ENCODE results near the gene ICAM4.

ICAM4 gene

DNA sequence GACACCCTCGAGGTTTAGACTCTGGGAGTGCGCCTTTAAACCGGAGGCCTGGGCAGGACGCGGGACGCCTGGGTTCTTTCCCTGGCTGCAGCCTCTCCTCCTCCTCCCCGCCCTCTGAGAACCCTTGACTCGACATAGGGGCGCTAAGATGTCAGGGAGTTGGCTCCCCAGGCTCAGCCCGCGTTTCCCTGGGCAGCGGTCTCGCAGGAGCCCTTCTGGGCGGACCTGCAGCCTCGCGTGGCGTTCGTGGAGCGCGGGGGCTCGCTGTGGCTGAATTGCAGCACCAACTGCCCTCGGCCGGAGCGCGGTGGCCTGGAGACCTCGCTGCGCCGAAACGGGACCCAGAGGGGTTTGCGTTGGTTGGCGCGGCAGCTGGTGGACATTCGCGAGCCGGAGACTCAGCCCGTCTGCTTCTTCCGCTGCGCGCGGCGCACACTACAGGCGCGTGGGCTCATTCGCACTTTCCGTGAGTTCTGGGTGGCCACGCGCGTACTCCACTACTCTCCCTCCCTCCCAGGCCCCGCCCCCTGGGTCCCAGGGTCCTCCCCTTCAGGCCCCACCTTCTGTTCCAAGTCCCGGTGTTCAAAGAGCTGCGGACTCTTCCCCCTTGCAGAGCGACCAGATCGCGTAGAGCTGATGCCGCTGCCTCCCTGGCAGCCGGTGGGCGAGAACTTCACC is 4.3 kb downstream of the ICAM4 start:
- DNase-seq (ENCODE audit: low read depth in 2 of 2, low spot score in 1 of 2), result no peak

- DNase-seq (ENCODE audit: low read depth in 2 of 2, low spot score in 1 of 2), result no peak
Measured at GRCh38 chr19:10291554-10292205, 4.9 kb downstream of the ICAM4 start.

- no peak for DNase-seq (ENCODE audit: low read depth in 2 of 2, low spot score in 1 of 2)
Measured at GRCh38 chr19:10292206-10292788, 5.5 kb downstream of the ICAM4 start.

DNA sequence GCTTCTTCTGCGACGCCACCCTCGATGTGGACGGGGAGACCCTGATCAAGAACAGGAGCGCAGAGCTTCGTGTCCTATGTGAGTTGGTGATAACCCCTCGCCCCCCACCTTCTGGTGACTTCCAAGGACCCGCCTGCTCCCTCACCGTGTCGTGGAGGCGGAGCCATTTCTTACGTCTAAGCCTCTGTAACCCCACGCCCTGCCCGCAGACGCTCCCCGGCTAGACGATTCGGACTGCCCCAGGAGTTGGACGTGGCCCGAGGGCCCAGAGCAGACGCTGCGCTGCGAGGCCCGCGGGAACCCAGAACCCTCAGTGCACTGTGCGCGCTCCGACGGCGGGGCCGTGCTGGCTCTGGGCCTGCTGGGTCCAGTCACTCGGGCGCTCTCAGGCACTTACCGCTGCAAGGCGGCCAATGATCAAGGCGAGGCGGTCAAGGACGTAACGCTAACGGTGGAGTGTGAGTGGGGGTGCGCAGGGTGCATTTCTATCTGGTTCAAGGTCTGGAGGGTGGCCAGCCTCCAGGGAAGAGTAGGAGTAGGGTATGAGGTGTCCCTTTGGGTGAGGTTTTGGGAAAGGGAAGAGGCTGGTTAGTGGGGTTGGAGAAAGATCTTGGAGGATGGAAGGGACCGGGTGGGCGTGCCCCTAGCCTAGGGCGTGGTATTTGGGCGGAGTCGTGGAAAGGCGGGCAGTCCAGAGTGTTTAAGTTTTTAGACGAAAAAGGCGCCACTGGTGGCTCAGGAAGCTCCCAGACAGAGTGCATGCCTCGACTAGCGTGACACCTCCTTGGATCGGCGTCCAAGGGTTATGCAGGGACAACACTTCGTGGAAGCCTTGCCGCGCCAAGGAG is 6.3 kb downstream of the ICAM4 start:
- DNase-seq (ENCODE audit: low read depth in 2 of 2, low spot score in 1 of 2), result no peak

DNA sequence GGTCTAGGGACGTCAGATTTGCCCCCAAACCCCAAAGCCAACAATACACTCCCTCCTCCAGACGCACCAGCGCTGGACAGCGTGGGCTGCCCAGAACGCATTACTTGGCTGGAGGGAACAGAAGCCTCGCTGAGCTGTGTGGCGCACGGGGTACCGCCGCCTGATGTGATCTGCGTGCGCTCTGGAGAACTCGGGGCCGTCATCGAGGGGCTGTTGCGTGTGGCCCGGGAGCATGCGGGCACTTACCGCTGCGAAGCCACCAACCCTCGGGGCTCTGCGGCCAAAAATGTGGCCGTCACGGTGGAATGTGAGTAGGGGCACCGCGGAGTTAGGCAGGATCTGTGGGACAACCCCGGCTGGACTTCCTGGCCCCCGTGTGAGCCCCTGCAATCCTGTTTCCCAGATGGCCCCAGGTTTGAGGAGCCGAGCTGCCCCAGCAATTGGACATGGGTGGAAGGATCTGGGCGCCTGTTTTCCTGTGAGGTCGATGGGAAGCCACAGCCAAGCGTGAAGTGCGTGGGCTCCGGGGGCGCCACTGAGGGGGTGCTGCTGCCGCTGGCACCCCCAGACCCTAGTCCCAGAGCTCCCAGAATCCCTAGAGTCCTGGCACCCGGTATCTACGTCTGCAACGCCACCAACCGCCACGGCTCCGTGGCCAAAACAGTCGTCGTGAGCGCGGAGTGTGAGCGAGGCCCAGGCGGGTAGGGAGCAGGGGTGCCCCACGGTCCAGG is 7.0 kb downstream of the ICAM4 start:
- DNase-seq (ENCODE audit: low read depth in 2 of 2, low spot score in 1 of 2), result no peak

DNA sequence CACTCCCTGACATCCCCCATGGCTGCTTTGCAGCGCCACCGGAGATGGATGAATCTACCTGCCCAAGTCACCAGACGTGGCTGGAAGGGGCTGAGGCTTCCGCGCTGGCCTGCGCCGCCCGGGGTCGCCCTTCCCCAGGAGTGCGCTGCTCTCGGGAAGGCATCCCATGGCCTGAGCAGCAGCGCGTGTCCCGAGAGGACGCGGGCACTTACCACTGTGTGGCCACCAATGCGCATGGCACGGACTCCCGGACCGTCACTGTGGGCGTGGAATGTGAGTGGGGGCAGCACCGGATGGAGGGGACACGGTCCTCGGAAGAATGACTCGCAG is 7.6 kb downstream of the ICAM4 start:
- DNase-seq (ENCODE audit: low read depth in 2 of 2, low spot score in 1 of 2), result no peak

DNA sequence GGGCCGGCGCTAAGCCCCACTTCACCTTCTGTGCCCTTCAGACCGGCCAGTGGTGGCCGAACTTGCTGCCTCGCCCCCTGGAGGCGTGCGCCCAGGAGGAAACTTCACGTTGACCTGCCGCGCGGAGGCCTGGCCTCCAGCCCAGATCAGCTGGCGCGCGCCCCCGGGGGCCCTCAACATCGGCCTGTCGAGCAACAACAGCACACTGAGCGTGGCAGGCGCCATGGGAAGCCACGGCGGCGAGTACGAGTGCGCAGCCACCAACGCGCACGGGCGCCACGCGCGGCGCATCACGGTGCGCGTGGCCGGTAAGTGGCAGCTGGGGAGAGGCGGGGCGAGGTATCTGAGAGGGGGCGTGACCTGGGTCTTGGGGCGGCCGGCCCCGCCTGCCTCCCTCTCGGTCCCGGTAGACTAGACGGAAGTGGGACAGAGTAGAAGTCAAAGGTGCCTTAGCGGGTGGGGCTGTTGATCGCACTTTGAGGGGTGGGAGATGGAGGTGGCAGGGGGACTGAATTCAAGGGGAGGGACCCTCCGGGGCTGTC is 8.6 kb downstream of the ICAM4 start:
- DNase-seq (ENCODE audit: low read depth in 2 of 2, low spot score in 1 of 2), result no peak

DNA sequence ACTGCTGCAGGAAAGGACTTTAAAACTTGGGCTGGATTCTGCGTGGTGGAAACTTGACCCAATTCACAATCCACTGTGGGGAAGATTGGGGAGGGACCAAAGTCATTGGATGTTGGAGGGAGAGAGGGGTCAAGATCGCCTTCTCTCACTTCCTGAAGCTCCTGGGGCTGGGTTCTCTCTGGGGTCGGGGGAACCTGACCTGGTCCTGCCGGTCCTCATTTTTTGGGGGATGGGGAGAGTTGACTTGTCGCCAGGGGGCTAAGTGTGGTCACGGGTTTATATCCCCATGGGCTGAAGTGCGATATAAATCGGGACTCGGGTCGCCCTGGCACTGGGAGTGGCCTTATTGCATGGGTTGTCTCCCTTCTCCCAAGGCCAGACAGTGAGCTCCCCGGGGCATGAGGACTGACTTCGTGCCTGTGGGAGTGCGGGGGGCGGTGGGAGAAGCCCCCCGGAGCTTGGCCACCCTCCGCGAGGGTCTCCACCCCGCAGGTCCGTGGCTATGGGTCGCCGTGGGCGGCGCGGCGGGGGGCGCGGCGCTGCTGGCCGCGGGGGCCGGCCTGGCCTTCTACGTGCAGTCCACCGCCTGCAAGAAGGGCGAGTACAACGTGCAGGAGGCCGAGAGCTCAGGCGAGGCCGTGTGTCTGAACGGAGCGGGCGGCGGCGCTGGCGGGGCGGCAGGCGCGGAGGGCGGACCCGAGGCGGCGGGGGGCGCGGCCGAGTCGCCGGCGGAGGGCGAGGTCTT is 9.3 kb downstream of the ICAM4 start:
- no peak for DNase-seq (ENCODE audit: low read depth in 2 of 2, low spot score in 1 of 2)

DNA sequence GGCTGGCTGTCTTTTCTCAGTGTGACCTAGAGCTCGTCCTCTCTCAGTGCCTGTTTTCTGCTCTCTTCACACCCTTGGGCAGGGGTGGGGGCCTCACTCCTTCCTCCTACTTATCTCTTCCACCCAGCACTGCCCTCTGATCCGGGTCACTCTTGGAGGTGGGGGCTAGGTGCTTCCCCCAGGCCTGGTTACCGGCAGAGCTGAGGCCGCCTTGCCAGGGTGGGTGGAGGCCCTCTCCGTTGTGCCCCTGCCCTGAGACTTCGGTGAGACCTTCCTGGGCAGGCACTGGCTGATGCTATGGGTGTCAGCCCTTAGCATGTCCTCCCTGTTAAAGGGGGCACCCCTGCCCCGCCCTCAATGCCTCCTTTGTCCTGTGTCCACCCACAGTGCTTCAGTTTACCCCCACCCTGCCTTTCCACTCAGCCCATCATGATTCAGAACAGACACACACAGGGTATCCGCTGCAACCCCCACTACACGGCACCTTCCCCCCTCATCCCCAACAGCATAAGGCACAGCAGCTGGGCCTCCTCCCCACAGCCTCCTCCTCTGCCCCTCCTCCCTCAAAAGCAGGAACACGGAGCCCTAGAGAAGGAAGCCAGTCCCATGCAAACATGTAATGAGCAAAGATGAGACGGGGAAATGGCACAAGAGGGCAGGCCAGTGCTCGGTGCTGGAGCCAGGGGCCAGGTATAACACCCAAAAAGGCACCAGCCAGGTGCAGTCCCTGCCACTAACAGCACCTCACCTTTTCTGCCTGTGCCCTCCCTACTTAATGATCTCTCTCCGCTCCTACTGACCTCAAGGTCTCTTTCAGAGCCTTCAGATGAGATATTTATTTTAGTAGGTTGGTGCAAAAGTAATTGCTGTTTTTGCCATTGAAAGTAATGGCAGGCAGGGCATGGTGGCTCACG is 13.0 kb downstream of the ICAM4 start:
- DNase-seq (ENCODE audit: low read depth in 2 of 2, low spot score in 1 of 2), result no peak

GRCh38 chr19:10305139-10305806 is 18.5 kb downstream of the ICAM4 start:
- no peak for DNase-seq (ENCODE audit: low read depth in 2 of 2, low spot score in 1 of 2)

- DNase-seq (ENCODE audit: low read depth in 2 of 2, low spot score in 1 of 2), result no peak
Measured at GRCh38 chr19:10306327-10306726, 19.6 kb downstream of the ICAM4 start.

DNA sequence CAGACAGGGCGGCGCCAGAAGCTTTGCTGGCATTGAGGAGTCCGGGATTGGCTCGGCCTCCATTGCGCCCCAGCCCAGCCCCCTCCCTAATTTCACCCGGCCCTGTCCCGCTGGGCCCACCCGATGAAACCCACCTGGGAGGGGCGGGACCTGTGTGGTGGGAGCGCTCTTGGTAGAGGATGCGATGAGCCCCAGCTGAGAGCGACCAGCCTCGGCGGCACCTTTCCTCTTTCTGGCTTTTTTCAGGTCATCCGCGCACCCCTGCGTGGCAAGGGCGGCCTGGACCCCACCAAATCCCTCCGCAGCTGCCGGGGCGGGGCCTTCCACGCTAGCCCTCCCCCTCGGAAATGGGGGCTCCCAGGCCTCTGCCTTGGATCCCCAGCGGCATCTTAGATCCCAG is 22.7 kb downstream of the ICAM4 start, which contains the start of gene ZGLP1:
Gene ZGLP1 (minus strand): TSS at position 393 of the 400 bp plus-strand sequence.
- DNase-seq (ENCODE audit: low read depth in 2 of 2, low spot score in 1 of 2), result no peak

DNA sequence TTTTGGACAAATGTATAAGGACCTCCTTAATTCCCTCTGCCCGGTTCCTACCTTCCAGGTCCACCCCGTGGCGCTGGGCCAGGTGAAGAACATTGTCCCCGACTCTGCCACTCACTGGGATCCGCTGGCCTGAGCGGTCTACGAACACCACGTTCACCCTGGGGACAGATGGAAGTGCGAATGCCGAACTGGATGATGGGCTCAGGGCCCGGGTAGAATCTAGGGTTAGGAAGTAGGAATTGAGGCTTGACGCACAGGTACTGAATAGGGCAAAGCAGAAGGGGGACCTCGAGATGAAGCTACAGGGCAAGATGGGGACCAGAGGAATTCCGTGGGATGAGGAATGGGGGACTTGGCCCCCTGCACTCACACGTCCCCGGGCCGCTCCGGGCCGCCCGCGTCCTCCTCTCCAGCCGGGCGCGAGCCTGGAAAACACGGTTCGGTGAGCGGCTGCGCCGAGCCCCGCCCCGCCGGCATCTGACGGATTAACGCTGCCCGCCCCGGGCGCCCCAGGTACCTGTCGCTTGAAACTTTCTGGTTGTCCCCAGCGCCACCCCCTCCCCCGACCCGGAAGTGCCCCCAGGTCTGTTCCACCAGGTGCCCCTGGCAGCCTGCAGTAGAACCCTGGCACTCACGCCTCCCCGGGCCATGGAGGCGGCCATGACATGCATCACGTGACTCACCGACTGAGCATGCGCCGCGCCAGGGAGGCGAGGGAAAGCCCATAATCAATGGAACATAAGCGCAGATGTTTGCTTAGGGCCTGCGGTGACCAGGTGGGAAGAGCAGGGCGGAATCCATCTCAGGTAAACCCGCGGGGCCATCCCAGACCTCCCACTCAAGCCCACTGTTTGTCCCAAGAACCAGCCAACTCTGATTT is 28.8 kb downstream of the ICAM4 start, which contains the start of gene FDX2:
Gene FDX2 (minus strand): TSS at position 681 of the 880 bp plus-strand sequence. CDS start 19 bp downstream, at position 662.
- peak; percentile 82 to 88 for DNase-seq (ENCODE audit: low read depth in 2 of 2, low spot score in 1 of 2)

GRCh38 chr19:10316229-10317044 is 29.7 kb downstream of the ICAM4 start:
- DNase-seq (ENCODE audit: low read depth in 2 of 2, low spot score in 1 of 2), result no peak

DNA sequence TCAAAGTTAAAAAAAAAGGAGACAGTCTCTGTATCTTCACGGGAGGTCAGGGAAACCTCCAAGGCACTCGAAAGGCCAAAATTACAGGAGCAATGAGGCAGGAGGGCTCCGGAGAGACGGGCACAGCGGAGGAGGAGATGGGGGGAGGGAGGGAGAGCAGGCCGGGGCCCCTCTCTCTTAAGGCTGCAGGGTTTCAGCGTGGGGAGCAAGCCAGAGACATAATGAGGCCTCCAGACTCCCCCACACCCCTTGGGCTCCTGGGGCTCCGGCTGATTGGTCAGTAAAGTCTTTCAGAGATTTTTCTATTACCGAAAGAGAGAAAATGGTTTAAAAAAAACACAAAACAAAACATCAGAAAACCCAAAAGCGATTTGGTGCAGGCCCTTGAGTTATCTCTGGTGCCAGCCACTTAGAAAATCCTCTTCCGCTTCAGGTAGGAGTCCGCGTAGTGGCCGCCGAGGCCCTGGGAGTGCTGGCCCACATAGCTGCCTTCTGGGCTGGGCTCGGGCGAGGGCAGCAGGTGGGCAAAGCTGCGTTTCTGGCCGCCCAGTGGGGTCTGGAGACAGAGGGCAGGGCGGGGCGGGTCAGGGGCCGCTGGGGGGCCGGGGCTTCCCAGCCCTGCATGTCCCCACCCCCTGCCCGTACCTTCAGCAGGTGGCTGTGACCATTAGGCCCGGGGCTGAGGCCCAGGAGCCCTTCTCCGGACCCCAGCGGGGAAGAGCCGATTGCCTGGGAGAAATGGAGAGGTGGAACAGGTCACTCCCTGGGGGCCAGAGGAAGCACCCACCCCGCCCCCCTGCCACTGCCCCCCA is 30.5 kb downstream of the ICAM4 start:
- no peak for DNase-seq (ENCODE audit: low read depth in 2 of 2, low spot score in 1 of 2)
